ENCODE measurements around the gene MGMT.

The MGMT gene

DNA sequence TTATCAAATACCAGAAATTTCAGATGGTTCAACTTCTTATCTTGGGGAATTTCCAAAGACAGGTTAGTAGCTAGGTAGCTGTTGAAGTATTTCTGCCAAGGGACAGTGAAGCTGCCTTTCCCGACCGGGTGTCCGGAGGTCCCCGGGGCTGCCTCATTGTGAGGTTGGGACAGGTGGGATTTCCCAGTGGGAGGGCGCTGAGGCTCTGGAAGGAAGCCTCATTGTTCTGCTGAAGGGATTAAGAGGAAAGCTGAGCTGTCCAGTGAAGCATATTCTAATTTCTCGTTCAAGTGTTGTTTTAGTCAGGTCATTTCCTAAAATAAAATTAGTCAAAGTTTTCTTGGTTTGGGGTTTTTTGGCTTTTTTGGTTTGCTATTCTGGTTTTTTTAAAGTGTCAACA, 244.2 kb downstream of the MGMT start:
- TF ChIP-seq, protein P1, sequence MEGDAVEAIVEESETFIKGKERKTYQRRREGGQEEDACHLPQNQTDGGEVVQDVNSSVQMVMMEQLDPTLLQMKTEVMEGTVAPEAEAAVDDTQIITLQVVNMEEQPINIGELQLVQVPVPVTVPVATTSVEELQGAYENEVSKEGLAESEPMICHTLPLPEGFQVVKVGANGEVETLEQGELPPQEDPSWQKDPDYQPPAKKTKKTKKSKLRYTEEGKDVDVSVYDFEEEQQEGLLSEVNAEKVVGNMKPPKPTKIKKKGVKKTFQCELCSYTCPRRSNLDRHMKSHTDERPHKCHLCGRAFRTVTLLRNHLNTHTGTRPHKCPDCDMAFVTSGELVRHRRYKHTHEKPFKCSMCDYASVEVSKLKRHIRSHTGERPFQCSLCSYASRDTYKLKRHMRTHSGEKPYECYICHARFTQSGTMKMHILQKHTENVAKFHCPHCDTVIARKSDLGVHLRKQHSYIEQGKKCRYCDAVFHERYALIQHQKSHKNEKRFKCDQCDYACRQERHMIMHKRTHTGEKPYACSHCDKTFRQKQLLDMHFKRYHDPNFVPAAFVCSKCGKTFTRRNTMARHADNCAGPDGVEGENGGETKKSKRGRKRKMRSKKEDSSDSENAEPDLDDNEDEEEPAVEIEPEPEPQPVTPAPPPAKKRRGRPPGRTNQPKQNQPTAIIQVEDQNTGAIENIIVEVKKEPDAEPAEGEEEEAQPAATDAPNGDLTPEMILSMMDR (conservative IDR thresholded peaks at IDR 0.05), result no peak
- H3K27ac ChIP-seq, result no peak overlapping the region

DNA sequence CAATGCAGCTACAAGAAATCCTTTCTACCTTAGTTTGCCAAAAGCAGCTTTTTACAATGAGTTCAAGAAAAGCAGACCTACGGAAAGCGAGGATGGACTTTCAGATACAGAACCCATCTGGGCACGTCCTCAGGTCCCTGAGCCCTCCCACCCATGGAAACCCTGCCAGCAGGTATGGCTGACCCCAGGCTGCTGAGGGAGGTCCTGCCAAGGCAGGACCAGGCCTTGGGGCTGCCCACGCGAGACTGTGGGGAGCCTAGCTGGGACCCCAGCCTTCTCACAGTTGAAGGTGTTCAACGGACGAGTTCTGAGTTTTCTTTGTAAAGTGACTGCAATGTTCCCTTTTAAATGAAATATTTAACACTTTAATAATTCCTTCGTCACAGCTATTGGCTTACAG, 245.0 kb downstream of the MGMT start:
- TF ChIP-seq, protein P1 (conservative IDR thresholded peaks at IDR 0.05), result no peak
- H3K27ac ChIP-seq, result no peak overlapping the region

DNA sequence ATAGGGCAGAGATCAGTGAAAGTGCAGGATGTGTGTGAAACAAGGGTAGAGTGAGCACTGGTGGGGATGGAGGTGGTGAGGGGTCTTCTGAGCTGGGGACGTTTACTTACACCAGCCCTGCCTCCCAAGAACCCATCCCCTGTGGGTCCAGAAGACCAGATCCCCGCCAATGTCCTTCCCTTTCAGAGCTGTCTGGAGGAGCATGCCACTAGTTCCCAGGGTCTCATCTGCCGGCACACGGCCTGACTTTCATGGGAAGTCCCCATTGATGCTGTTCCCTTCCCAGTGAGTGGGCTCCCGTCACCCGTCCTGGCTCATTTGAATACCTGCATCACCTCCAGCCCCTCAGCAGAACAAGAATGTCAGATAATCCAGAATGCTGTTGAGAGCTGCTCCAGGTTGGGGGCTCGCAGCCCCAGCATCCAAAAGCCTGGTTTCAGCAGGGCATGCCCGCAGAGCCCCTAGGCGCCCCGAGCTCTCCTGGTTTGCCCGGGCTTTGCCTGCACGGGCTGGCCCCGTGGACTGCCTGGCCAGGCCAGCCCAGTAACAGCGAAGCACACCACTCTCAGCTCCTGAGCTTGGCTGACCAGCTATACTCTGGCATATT, 246.7 kb downstream of the MGMT start:
- H3K27ac ChIP-seq, result no peak overlapping the region
- TF ChIP-seq, protein P1 (conservative IDR thresholded peaks at IDR 0.05), result no peak

DNA sequence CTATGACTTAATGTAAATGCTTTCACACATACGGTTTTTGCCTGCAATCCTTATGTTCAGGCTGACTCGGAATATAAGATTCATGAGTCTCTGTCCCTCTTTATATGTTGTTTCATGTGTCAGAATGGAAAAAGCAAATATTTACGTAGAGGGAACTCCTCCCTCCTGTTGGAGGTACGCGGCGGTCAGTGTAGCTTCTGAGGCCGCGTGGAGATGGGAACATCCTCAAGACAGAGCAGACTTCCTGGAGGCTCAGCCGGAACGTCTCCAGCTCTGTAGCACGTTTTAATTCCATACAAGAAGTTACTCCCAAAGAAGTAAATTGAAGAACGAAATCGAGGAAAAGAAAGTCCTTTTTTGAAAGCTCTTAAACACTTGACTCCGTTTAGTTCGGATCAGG, 248.8 kb downstream of the MGMT start:
- no peak overlapping the region for H3K27ac ChIP-seq
- TF ChIP-seq, protein P1 (conservative IDR thresholded peaks at IDR 0.05), result no peak

DNA sequence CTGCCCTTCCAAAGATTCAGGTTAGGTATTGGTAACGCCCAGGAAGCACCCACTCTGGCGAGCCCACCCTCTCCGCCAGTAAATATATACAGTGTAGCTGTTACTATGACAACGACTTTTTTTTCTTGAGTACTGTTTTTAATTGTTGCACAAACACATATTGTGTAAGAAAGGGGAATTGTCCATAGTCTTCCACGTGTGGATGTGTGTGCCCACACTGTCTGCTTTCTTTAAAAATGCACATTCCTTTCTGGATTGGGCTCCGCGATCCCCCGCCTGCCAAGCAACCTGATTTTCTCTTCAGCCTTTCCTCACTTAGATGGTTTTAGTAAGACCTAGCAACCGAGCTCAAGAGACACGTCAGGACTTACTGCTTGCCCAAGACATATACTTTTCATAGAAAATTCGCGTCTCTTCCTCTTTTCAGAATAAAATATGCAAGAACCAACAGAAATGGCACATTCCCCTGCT, 249.2 kb downstream of the MGMT start:
- H3K27ac ChIP-seq, result no peak overlapping the region
- TF ChIP-seq, protein P1 (conservative IDR thresholded peaks at IDR 0.05), result no peak

DNA sequence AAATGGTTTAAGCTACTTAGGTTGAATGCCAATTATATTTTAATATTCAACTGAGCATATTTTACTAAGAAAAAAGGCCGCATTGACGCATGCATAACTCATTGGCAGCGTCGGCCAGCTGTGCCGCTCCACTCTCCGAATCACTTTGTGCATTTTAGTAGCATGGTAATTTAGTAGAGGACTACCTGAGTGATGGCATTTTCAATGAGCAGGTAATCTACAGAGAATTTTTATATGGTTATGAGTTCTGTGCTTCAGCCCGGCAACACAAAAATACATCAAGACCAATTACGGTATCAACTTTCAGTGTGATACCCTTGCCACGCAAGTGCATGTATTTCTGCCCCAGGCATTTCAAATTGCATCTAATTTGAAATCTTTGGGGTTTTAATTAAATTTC, 249.8 kb downstream of the MGMT start:
- TF ChIP-seq, protein P1 (conservative IDR thresholded peaks at IDR 0.05), result no peak
- H3K27ac ChIP-seq, result no peak overlapping the region

DNA sequence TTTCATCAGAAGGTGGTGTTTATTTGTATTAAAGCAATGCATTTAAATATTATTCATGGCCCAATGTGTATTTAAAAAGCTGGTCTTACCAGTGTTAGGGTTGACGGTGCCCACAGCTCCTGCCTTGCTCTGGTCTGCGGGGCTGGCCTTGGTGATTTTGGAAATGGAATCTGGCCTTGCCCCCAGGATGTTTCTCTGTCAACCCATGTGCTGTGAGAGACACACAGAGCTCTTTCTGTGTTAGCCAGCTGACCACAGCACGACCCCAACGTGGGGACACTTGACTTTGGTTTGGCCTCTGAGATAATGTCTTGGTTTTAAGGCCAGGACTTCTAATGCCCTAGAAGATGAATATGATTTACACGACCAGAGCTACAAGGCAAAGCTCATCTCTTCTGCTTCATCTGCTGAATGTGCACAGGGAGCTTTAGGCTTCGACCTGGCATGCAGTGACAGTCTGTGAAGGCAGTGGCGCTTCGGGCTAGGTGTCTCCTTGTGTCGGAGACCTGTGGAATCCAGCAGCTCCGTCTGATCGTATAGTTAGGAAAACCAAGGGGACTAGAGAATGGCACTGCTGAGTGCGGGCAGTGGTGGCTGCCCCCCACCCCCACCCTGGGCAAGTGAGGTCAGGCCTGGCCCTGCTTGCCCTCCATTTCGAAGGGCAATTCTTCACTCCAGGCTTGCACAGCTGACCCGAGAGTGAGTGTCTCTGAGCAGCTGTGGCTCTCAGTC, 250.9 kb downstream of the MGMT start:
- TF ChIP-seq, protein P1 (conservative IDR thresholded peaks at IDR 0.05), result no peak
- H3K27ac ChIP-seq, result no peak overlapping the region

All from VCaP (cell line).